Measurements from ENCODE around the gene RNF19B. TPM values are rescaled to one million over a fixed set of nuclear protein-coding genes. Genes with fewer than 3 reads are reported as not detected.

RNF19B gene
- total and polyA plus RNA-seq, 2 donors from 2014 or later = 17.3 to 30.8 TPM

DNA sequence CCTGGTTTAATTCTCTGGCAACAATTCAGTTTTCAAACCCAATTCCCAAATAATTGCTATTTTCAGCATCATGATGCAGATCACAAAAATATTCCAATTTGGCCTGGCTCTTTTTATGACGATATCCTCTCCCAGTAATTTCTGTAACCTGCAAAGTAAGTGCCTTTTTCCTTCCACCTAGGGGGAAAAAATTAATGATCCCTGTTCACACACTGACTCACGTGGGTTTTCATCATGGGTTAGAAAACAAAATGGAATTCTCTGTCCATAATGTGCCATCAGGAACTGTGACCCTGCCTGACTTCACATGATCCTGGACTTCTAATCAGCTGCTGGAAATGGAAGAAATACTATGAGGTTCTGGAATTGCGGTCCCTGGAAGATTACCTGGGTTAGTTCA is 47.6 kb upstream of the RNF19B start:
- no peak overlapping the region for H3K4me3 ChIP-seq (ENCODE audit: low read length in 3 of 3)
- DNase-seq (no peak), FAIRE-seq (no peak)
- no peak overlapping the region for H3K9ac ChIP-seq (ENCODE audit: low read length in 3 of 3)
- intact Hi-C loops (cut with DNase I) = no loop called here
- H3K4me1 ChIP-seq (ENCODE audit: control insufficient read depth in 2 of 3, insufficient read depth in 2 of 3, low read depth in 1 of 3, low read length in 3 of 3) = peaks cover 0 to 34% (median 33%) of the 10 kb centered on the region in 3 donors
- no peaks in the 10 kb centered on the region for H3K27me3 ChIP-seq (ENCODE audit: control insufficient read depth, insufficient read depth, low read length)
- peak overlapping the region; percentile 59 to 85 for H3K27ac ChIP-seq (ENCODE audit: low read depth in 2 of 2, low read length in 2 of 2)
- TF ChIP-seq, protein P1, sequence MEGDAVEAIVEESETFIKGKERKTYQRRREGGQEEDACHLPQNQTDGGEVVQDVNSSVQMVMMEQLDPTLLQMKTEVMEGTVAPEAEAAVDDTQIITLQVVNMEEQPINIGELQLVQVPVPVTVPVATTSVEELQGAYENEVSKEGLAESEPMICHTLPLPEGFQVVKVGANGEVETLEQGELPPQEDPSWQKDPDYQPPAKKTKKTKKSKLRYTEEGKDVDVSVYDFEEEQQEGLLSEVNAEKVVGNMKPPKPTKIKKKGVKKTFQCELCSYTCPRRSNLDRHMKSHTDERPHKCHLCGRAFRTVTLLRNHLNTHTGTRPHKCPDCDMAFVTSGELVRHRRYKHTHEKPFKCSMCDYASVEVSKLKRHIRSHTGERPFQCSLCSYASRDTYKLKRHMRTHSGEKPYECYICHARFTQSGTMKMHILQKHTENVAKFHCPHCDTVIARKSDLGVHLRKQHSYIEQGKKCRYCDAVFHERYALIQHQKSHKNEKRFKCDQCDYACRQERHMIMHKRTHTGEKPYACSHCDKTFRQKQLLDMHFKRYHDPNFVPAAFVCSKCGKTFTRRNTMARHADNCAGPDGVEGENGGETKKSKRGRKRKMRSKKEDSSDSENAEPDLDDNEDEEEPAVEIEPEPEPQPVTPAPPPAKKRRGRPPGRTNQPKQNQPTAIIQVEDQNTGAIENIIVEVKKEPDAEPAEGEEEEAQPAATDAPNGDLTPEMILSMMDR (IDR thresholded peaks at IDR 0.05; ENCODE audit: borderline replicate concordance, extremely low read depth, insufficient read depth) = no peak
- H3K9me3 ChIP-seq (ENCODE audit: control insufficient read depth in 2 of 3, insufficient read depth in 1 of 3, low read length in 3 of 3) = no peaks in the 10 kb centered on the region
- peaks cover 15 to 38% (median 18%) of the 10 kb centered on the region in 3 donors for H3K36me3 ChIP-seq (ENCODE audit: control insufficient read depth in 2 of 3, insufficient read depth in 3 of 3, low read length in 3 of 3)

DNA sequence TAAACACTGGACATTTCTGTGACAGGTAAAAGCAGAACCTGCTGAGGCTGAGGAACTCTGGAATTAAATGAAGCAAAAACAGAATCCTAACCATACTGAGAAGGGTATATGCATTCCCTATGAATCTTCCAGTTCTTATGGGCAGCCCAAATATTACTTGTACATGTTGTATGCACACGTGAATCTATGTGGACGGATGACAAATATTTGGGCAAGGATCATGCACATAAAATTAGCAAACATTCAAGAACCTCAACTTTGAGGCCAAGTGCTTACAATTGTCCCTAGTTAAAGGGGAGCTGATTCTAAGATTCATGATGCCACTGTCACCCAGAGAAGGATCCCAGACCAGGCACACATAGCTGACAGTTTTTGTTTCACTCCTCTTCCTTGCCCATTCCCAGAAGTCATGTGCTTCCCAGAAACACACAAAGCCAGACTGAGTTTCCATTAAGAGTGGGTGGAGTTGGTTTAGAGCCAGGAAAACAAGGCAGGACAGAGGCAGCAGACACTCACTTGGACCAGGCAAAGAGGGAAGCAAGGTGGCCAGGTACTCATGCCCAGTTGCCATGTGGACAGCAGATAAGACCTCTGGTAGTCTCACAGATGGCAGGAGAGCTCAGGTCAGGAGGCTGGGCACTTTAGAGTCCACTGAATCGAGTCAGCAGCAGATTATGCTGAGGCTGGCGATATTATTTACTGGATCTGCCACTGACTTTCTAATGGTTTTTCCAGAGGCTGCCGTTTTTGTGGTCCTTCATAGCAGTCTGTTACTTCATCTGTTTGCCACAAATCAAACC is 46.5 kb upstream of the RNF19B start:
- Histone ChIP-seq H3K9ac (ENCODE audit: low read length in 3 of 3) (peak overlapping the region in 1 of 3 donors; percentile 14), H3K27ac (ENCODE audit: low read depth in 2 of 2, low read length in 2 of 2) (peak overlapping the region; percentile 54 to 85), H3K4me3 (ENCODE audit: low read length in 3 of 3) (no peak overlapping the region), H3K36me3 (ENCODE audit: control insufficient read depth in 2 of 3, insufficient read depth in 3 of 3, low read length in 3 of 3) (peaks cover 15 to 36% (median 18%) of the 10 kb centered on the region in 3 donors), H3K4me1 (ENCODE audit: control insufficient read depth in 2 of 3, insufficient read depth in 2 of 3, low read depth in 1 of 3, low read length in 3 of 3) (peaks cover 0 to 43% (median 41%) of the 10 kb centered on the region in 3 donors), H3K27me3 (ENCODE audit: control insufficient read depth, insufficient read depth, low read length) (no peaks in the 10 kb centered on the region), H3K9me3 (ENCODE audit: control insufficient read depth in 2 of 3, insufficient read depth in 1 of 3, low read length in 3 of 3) (no peaks in the 10 kb centered on the region)
- intact Hi-C loops (cut with DNase I) = no loop called here
- TF ChIP-seq, protein P1 (IDR thresholded peaks at IDR 0.05; ENCODE audit: borderline replicate concordance, extremely low read depth, insufficient read depth) = no peak
- FAIRE-seq = no peak
- DNase-seq = no peak

DNA sequence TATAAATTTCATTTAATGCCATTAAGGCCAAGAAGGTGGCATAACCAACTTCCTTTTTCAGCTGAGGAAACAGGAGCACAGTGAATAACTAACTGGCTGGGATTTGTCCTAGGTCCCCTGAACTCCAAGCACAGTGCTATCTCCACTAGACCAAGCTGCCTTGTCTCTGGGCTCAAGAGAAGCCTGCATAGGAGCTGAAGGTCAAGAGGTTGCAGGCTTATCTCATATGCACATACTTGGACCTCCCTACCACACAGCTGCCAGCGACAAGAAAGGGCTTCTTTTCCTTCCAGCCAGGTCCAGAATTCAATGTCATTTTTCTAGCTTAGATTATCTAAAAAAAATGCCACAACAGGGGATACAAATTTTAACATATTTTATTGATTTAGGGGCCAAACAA is 45.0 kb upstream of the RNF19B start:
- DNase-seq (no peak), FAIRE-seq (no peak)
- H3K9me3 ChIP-seq (ENCODE audit: control insufficient read depth in 2 of 3, insufficient read depth in 1 of 3, low read length in 3 of 3) = no peaks in the 10 kb centered on the region
- no peaks in the 10 kb centered on the region for H3K27me3 ChIP-seq (ENCODE audit: control insufficient read depth, insufficient read depth, low read length)
- intact Hi-C loops (cut with DNase I) = no loop called here
- H3K27ac ChIP-seq (ENCODE audit: low read depth in 2 of 2, low read length in 2 of 2) = no peak overlapping the region
- peaks cover 15 to 36% (median 18%) of the 10 kb centered on the region in 3 donors for H3K36me3 ChIP-seq (ENCODE audit: control insufficient read depth in 2 of 3, insufficient read depth in 3 of 3, low read length in 3 of 3)
- H3K9ac ChIP-seq (ENCODE audit: low read length in 3 of 3) = no peak overlapping the region
- H3K4me3 ChIP-seq (ENCODE audit: low read length in 3 of 3) = no peak overlapping the region
- TF ChIP-seq, protein P1 (IDR thresholded peaks at IDR 0.05; ENCODE audit: borderline replicate concordance, extremely low read depth, insufficient read depth) = no peak
- H3K4me1 ChIP-seq (ENCODE audit: control insufficient read depth in 2 of 3, insufficient read depth in 2 of 3, low read depth in 1 of 3, low read length in 3 of 3) = peaks cover 0 to 45% (median 36%) of the 10 kb centered on the region in 3 donors
